H7 (cell line): ENCODE measurements around the gene OTULINL. TPM values are rescaled to one million over a fixed set of nuclear protein-coding genes. Genes with fewer than 3 reads are reported as not detected.
A peak's percentile ranks its signal among the peaks of the same experiment; 100 is the strongest.
"Not testable (repeated sequence)": the region's sequence is repeated elsewhere in the genome, so short reads cannot be mapped to it uniquely, and the experiment has no call there.

Experiments
- DNase-seq: peaks from one replicate; pipeline ENCODE4 v3.0.0; 2012
- H3K27me3 ChIP-seq: 2 replicates; pipeline ENCODE4 v1.6.0; 2011; ENCODE audit warnings: mild to moderate bottlenecking, low read length; ENCODE audit not compliant: control insufficient read depth, insufficient read depth
- H3K36me3 ChIP-seq: replicated peaks from 2 replicates; pipeline ENCODE4 v1.5.1; 2011; ENCODE audit warnings: low read length; ENCODE audit not compliant: control insufficient read depth, insufficient read depth
- H3K4me3 ChIP-seq: 2 replicates; pipeline ENCODE4 v1.5.1; 2011; ENCODE audit warnings: low read depth, mild to moderate bottlenecking, control low read depth, low read length, moderate library complexity; ENCODE audit not compliant: insufficient read depth
- total RNA-seq: library from RNA; depleted of rRNA; stranded (reverse); fragments of >200 nt; shearing (Covaris generic); gene quantifications from 2 replicates; pipeline ENCODE4 v1.2.3, GENCODE V29; 2014; rRNA removed

Gene OTULINL
- total RNA-seq = 2.7 and 3.3 TPM in 2 replicates

DNA sequence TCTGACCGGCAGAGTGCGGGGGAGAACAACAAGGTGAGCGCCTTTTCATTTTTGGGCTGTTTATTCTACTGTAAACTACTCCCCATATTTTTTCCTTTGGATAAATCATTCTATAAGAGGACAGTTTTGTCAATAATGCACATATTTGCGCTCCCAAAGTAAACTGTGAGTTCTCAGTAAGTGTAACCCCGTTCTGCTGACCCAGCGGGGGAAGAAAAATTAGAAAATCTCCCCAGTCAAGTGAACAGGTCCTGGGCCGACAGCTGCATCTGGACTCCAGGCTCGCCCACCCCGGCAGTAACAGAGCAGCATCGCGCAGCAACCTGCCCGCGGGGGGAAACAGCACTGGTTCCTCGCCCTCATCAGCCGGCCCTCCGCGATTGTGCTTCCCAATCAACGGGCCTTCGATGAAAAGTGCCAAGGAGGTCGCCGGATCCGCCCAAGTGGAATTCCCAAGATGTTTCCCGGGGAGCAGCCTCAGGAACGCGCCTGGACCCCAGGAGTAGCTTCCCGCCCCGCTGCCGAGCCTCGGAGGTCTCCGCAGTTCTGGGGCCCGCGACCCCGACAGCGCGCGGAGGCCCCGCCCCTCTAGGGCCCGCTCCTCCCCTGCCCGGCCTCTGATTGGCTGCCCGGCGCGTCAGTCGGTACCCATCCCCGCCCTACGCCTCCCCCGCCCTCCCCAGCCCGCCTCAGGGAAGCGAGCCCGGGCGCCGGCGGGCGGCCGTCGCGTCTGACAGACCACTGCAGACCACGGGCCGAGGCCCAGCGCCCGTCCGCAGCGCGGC lies at the start of gene OTULINL:
Gene OTULINL (plus strand): TSS at position 687 of the 785 bp plus-strand sequence. CDS start 103 bp downstream, outside the sequence.
- DNase-seq = peak; percentile 100
- Histone ChIP-seq H3K4me3 (peak within 1 kb of the TSS; percentile 67), H3K36me3 (no peaks in the 10 kb centered on the region), H3K27me3 (peaks cover 23% of the 10 kb centered on the region)

DNA sequence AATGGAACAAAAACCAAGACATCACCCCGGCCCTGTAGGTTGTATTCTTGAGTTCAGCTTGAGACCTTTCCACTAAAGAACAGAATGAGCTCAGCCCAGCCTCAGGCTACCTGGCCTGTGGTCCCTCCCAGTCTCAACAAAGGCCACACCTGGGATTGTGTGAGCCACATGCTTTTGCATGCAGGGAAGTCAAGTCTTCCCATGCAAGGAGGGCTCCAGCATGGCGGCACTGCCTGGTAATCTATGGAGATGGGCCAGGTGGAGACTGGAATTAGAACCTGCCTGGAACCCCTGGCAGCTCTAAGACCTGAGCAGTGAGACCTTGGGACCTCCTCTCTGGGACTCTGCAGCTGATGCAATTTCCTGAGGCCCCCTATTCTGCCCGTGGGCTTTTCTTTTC lies 49.4 kb upstream of the OTULINL start:
- DNase-seq = no peak
- no peaks in the 10 kb centered on the region for H3K36me3 ChIP-seq
- no peaks in the 10 kb centered on the region for H3K27me3 ChIP-seq
- no peak overlapping the region for H3K4me3 ChIP-seq

GRCh38 chr5:14534773-14535172 lies 46.8 kb upstream of the OTULINL start:
- no peak for DNase-seq
- H3K4me3 ChIP-seq = no peak overlapping the region
- H3K27me3 ChIP-seq = no peaks in the 10 kb centered on the region
- H3K36me3 ChIP-seq = no peaks in the 10 kb centered on the region

DNA sequence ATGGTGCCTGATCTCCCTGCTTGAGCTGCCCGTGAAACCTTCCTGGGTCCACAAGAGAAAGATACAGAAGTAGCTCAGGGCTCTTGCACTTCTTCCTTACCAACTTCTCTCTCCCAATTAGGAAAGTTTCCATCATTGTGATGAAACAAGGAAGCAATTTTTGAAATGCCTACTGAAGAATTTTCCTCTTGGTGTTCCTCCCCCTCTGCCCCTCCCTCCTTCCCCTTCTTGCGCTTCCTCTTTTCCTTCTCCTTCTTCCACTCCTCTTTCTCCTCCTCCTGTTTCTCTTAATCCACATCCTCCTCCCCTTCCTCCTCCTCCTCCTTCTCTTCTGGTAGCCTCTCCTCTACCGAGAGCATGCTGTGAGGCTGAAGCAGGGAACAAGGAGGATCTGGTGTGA lies 36.3 kb upstream of the OTULINL start:
- H3K4me3 ChIP-seq = no peak overlapping the region
- DNase-seq = no peak
- no peaks in the 10 kb centered on the region for H3K27me3 ChIP-seq
- no peaks in the 10 kb centered on the region for H3K36me3 ChIP-seq

DNA sequence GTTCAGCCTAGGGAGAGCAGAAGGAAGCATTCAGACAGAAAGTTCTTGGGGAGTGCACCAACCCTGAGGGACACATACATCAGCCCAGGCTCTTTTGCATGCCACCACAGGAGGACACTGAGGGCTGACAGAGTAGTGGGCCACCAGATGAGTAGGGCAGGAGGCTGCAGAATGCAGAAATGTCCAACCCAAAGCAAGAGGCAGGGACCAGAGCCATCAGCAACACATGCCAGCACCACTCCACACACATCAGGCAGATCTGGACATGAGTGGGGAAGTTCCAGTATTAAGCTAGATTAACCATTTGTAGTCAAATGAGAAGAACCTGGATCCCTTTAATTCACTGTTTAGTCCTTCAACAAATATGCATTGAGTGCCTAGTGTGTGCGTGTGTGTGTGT lies 35.7 kb upstream of the OTULINL start:
- no peak for DNase-seq
- Histone ChIP-seq H3K27me3 (no peaks in the 10 kb centered on the region), H3K36me3 (no peaks in the 10 kb centered on the region), H3K4me3 (no peak overlapping the region)

DNA sequence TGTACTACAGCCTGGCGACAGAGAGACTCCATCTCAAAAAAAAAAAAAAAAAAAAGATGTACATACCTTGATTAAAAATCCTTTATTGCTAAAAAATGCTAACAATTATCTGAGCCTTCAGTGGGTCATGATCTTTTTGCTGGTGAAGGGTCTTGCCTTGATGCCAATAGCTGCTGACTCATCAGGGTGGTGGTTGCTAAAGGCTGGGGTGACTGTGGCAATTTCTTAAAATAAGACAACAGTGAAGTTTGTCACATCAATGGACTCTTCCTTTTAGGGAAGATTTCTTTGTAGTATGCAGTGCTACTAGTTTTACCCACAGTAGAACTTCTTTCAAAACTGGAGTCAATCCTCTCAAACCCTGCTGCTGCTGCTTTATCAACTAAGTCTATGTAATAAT lies 33.9 kb upstream of the OTULINL start:
- Histone ChIP-seq H3K36me3 (no peaks in the 10 kb centered on the region), H3K27me3 (no peaks in the 10 kb centered on the region), H3K4me3 (no peak overlapping the region)
- DNase-seq = no peak

DNA sequence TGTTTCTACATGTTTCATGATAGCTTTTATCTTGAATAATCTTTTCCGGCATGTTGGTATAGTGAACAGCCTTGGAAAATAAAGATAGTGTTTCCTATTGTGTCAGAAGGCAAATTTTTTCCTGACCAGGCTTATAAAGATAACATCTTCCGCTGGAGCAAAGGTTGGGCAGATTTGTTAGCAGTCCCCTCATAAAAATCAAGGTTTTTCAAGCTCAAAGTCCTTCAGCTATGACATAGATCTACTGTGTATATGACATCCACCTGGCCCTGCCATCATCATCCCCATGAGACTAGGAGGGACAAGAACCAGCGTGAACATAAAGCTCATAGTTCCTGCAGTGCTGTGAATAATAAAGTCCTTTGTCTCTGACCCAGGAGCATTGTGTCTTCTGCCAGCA lies 30.4 kb upstream of the OTULINL start:
- no peak for DNase-seq
- Histone ChIP-seq H3K36me3 (no peaks in the 10 kb centered on the region), H3K4me3 (no peak overlapping the region), H3K27me3 (no peaks in the 10 kb centered on the region)

- no peak for DNase-seq
- Histone ChIP-seq H3K27me3 (no peaks in the 10 kb centered on the region), H3K4me3 (no peak overlapping the region), H3K36me3 (no peaks in the 10 kb centered on the region)
Measured at GRCh38 chr5:14552017-14552416, 29.6 kb upstream of the OTULINL start.

DNA sequence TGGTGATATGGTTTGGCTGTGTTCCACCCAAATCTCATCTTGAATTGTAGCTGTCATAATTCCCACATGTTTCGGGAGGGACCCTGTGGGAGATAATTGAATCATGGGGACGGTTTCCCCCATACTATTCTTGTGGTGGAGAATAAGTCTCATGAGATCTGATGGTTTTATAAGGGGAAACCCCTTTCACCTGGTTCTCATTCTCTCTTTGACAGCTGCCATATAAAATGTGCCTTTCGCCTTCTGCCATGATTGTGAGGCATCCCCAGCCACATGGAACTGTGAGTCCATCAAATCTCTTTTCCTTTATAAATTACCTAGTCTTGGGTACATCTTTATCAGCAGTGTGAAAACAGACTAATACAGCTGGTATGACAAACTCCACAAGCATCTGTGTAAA lies 27.3 kb upstream of the OTULINL start:
- H3K36me3 ChIP-seq, DNase-seq, H3K27me3 ChIP-seq: not testable (repeated sequence)

GRCh38 chr5:14556015-14556414 lies 25.6 kb upstream of the OTULINL start:
- no peak overlapping the region for H3K4me3 ChIP-seq
- H3K36me3 ChIP-seq = no peaks in the 10 kb centered on the region
- H3K27me3 ChIP-seq = no peaks in the 10 kb centered on the region
- no peak for DNase-seq

More for the DNA sequence above, 27.3 kb upstream of the OTULINL start:
- not testable (repeated sequence) for H3K4me3 ChIP-seq

GRCh38 chr5:14557203-14557770 lies 24.3 kb upstream of the OTULINL start:
- DNase-seq = no peak
- Histone ChIP-seq H3K27me3 (no peaks in the 10 kb centered on the region), H3K4me3 (no peak overlapping the region), H3K36me3 (no peaks in the 10 kb centered on the region)

GRCh38 chr5:14557791-14558415 lies 23.7 kb upstream of the OTULINL start:
- Histone ChIP-seq H3K27me3 (no peaks in the 10 kb centered on the region), H3K4me3 (no peak overlapping the region), H3K36me3 (no peaks in the 10 kb centered on the region)
- no peak for DNase-seq

- DNase-seq = no peak
- Histone ChIP-seq H3K4me3 (no peak overlapping the region), H3K27me3 (no peaks in the 10 kb centered on the region), H3K36me3 (no peaks in the 10 kb centered on the region)
Measured at GRCh38 chr5:14560091-14560595, 21.4 kb upstream of the OTULINL start.

DNA sequence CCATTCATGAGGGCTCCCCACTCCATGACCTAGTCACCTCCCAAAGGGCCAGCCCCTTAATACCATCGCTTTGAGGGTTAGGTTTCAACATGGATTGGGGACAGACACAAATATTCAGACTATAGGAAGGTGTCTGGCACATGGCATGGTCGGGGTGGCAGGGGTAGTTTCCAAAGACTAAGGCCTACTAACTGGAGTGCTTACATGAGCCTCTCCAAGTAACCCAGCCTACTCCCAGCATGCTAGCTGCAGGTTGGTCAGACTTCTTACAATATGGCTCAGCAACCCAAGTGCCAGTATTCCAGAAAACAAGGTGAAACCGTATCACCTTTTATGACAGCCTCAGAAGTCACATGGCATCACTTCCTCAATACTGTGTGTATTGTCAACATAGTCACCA lies 19.9 kb upstream of the OTULINL start:
- Histone ChIP-seq H3K27me3 (no peaks in the 10 kb centered on the region), H3K4me3 (no peak overlapping the region), H3K36me3 (no peaks in the 10 kb centered on the region)
- DNase-seq = no peak

DNA sequence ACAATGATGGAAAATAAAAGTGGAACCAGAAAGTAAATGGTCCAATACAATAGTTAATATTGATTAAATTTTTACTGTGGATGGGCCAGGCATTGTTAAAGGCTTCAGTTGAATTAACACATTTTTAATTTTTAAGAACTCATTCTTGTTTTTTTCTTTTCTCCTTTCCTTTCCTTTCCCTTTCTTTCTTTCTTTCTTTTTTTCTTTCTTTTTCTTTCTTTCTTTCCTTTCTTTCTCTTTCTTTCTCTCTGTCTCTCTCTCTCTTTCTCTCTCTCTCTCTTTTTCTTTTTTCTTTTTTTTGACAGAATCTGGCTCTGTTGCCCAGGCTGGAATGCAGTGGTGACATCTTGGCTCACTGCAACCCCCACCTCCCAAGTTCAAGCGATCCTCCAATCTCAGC lies 13.3 kb upstream of the OTULINL start:
- Histone ChIP-seq H3K36me3 (no peaks in the 10 kb centered on the region), H3K4me3 (no peak overlapping the region), H3K27me3 (no peaks in the 10 kb centered on the region)
- no peak for DNase-seq
